HG02885 (cell line): ENCODE results near the gene IP6K3.
A peak's percentile ranks its signal among the peaks of the same experiment; 100 is the strongest.

Experiments used
- ATAC-seq: cut with Tn5 transposase; IDR thresholded peaks from one replicate; pipeline ENCODE4 v1.9.1; 2021; ENCODE audit warnings: mild to moderate bottlenecking; ENCODE audit not compliant: unreplicated experiment, poor library complexity

The IP6K3 gene

GRCh38 chr6:33746651-33747100, at the start of gene IP6K3:
IP6K3 (minus strand) TSS chr6:33746905; CDS start chr6:33735476, 11,429 bp downstream.
- no peak for ATAC-seq

GRCh38 chr6:33794910-33795623, 48.4 kb upstream of the IP6K3 start:
- ATAC-seq: no peak

- ATAC-seq: no peak
These were observed 46.3 kb upstream of the IP6K3 start for GRCh38 chr6:33792981-33793380.

- ATAC-seq: no peak
These were observed 44.9 kb upstream of the IP6K3 start for GRCh38 chr6:33791620-33792019.

GRCh38 chr6:33790910-33791309, 44.2 kb upstream of the IP6K3 start:
- no peak for ATAC-seq

GRCh38 chr6:33790379-33790778, 43.7 kb upstream of the IP6K3 start:
- ATAC-seq: no peak

- no peak for ATAC-seq
These were observed 42.8 kb upstream of the IP6K3 start for GRCh38 chr6:33789550-33789895.

- peak; percentile 89 for ATAC-seq
These were observed 42.2 kb upstream of the IP6K3 start, which contains the start of gene LEMD2 for GRCh38 chr6:33788694-33789549. LEMD2 (minus strand) TSS chr6:33789130; CDS start chr6:33789116, 14 bp downstream.

- peak; percentile 56 for ATAC-seq
These were observed 41.4 kb upstream of the IP6K3 start for GRCh38 chr6:33787954-33788693.

GRCh38 chr6:33787346-33787953, 40.7 kb upstream of the IP6K3 start:
- no peak for ATAC-seq

- no peak for ATAC-seq
These were observed 40.0 kb upstream of the IP6K3 start for GRCh38 chr6:33786736-33787135.

- ATAC-seq: no peak
These were observed 39.1 kb upstream of the IP6K3 start for GRCh38 chr6:33785778-33786177.

- ATAC-seq: no peak
These were observed 38.1 kb upstream of the IP6K3 start for GRCh38 chr6:33784787-33785186.

- no peak for ATAC-seq
These were observed 37.2 kb upstream of the IP6K3 start for GRCh38 chr6:33783781-33784520.

GRCh38 chr6:33782561-33782960, 35.9 kb upstream of the IP6K3 start:
- no peak for ATAC-seq

GRCh38 chr6:33781131-33781975, 34.6 kb upstream of the IP6K3 start:
- no peak for ATAC-seq

GRCh38 chr6:33779895-33780294, 33.2 kb upstream of the IP6K3 start:
- ATAC-seq: no peak

- no peak for ATAC-seq
These were observed 32.6 kb upstream of the IP6K3 start for GRCh38 chr6:33779290-33779689.
